HepG2 (cell line): ENCODE data around the gene C2.

Source experiments
- ELF4 ChIP-seq: sonication (generic); formaldehyde crosslinking; IDR thresholded peaks from 2 replicates; pipeline ENCODE4 v1.5.0; 2020; ENCODE audit warnings: missing genetic modification reagents, mild to moderate bottlenecking, moderate library complexity, borderline replicate concordance
- POLR2A ChIP-seq, 2 experiments: IDR thresholded peaks; 2 replicates each; pipeline ENCODE4 v1.6.1; 2011; ENCODE audit warnings: low read depth in 2 of 2, low read length in 2 of 2, mild to moderate bottlenecking in 1 of 2, moderate library complexity in 1 of 2; ENCODE audit not compliant: insufficient read depth in 1 of 2
- PRDM15 ChIP-seq: sonication (generic); formaldehyde crosslinking; IDR thresholded peaks from 2 replicates; pipeline ENCODE4 v1.4.0; 2020; ENCODE audit warnings: missing genetic modification reagents
- SIN3A ChIP-seq: IDR thresholded peaks from 2 replicates; pipeline ENCODE4 v1.6.1; 2011; ENCODE audit warnings: low read depth, mild to moderate bottlenecking, control low read depth, low read length, borderline replicate concordance

GRCh38 chr6:31935021-31935420 is 7.5 kb downstream of the C2 start:
- no peak for TF ChIP-seq SIN3A
- TF ChIP-seq PRDM15 (CRISPR knock-in tag): no peak
- TF ChIP-seq POLR2A (IDR thresholded peaks at IDR 0.05; ENCODE audit: insufficient read depth in 1 of 2, low read depth in 2 of 2, low read length in 2 of 2): no peak
- no peak for TF ChIP-seq ELF4
